CD4-positive, alpha-beta memory T cell (primary cell): Measurements from ENCODE around the gene AMIGO3. TPM values are rescaled to one million over a fixed set of nuclear protein-coding genes. Genes with fewer than 3 reads are reported as not detected.

Experiments
- CTCF ChIA-PET: fragments of 350-600 bp; sonication (Branson Sonifier 250); formaldehyde crosslinking; loops from one replicate; lab custom pipeline; 2021; ENCODE audit warnings: inconsistent platforms; ENCODE audit not compliant: partially characterized antibody; lab: Charles Lee
- POLR2A ChIA-PET: fragments of 350-600 bp; sonication (Branson Sonifier 250); formaldehyde crosslinking; loops from one replicate; lab custom pipeline; 2021; ENCODE audit not compliant: partially characterized antibody; lab: Charles Lee
- DNase-seq, 5 donors: peaks; one replicate each; pipeline versions ENCODE4 v3.0.0 to v3.0.0-alpha.2; 2020 to 2022; ENCODE audit warnings: mixed read lengths in 1 of 5
- H3K27ac ChIP-seq: one replicate; pipeline ENCODE4 v1.7.0; 2013; ENCODE audit warnings: low read depth, low read length
- H3K27me3 ChIP-seq: 2 replicates; pipeline ENCODE4 v1.7.0; 2013; ENCODE audit warnings: mild to moderate bottlenecking, low read length, moderate library complexity; ENCODE audit not compliant: insufficient read depth
- H3K36me3 ChIP-seq: 2 replicates; pipeline ENCODE4 v1.7.0; 2013; ENCODE audit warnings: mild to moderate bottlenecking, low read length, moderate library complexity; ENCODE audit not compliant: insufficient read depth
- H3K4me1 ChIP-seq: 2 replicates; pipeline ENCODE4 v1.7.0; 2013; ENCODE audit warnings: mild to moderate bottlenecking, low read length, moderate library complexity; ENCODE audit not compliant: insufficient read depth
- H3K4me3 ChIP-seq, 2 donors: one replicate each; pipeline ENCODE4 v1.7.0; 2013; ENCODE audit warnings: low read length in 2 of 2, mild to moderate bottlenecking in 1 of 2
- H3K9me3 ChIP-seq, 2 donors: one replicate each; pipeline ENCODE4 v1.7.0; 2013; ENCODE audit warnings: low read length in 2 of 2, control low read depth in 1 of 2; ENCODE audit not compliant: control insufficient read depth in 1 of 2
- H3K27ac Mint-ChIP-seq, 7 donors: one replicate each; pipeline ENCODE4 v1.8.0; 2020 to 2021; ENCODE audit warnings: mixed read lengths in 7 of 7, mild to moderate bottlenecking in 6 of 7, inconsistent platforms in 3 of 7, moderate library complexity in 3 of 7
- H3K27me3 Mint-ChIP-seq, 2 donors: one replicate each; pipeline ENCODE4 v1.8.0; 2020 to 2021; ENCODE audit warnings: mixed read lengths in 2 of 2
- H3K36me3 Mint-ChIP-seq, 2 donors: one replicate each; pipeline ENCODE4 v1.8.0; 2020 to 2021; ENCODE audit warnings: mixed read lengths in 2 of 2, inconsistent platforms in 1 of 2, mild to moderate bottlenecking in 1 of 2
- H3K4me1 Mint-ChIP-seq, 4 donors: one replicate each; pipeline ENCODE4 v1.8.0; 2020 to 2021; ENCODE audit warnings: mixed read lengths in 4 of 4, mild to moderate bottlenecking in 1 of 4
- H3K4me3 Mint-ChIP-seq, 8 donors: one replicate each; pipeline ENCODE4 v1.8.0; 2020 to 2021; ENCODE audit warnings: mixed read lengths in 8 of 8, mild to moderate bottlenecking in 7 of 8, moderate library complexity in 6 of 8, inconsistent platforms in 3 of 8
- H3K9me3 Mint-ChIP-seq, 8 donors: one replicate each; pipeline ENCODE4 v1.8.0; 2020 to 2021; ENCODE audit warnings: mixed read lengths in 8 of 8, mild to moderate bottlenecking in 5 of 8, inconsistent platforms in 3 of 8, moderate library complexity in 1 of 8
- intact Hi-C: fragments of 100-400 bp; cut with micrococcal nuclease; formaldehyde crosslinking; loops from one replicate; pipeline ENCODE4 v1.15.1; 2023
- polyA plus RNA-seq, 2 donors: library from polyadenylated mRNA; unstranded; fragments of 300-500 nt; fragmentation: Illumina TruSeq; gene quantifications; one replicate each; pipeline ENCODE4 v1.2.3, GENCODE V29; 2021
- total RNA-seq, 2 experiments: library from RNA; stranded (reverse); gene quantifications; one replicate each; pipeline ENCODE4 v1.2.3, GENCODE V29; 2021

Gene AMIGO3
- total and polyA plus RNA-seq, 4 experiments from 2014 or later, result not detected

- Mint-ChIP-seq H3K4me1 (peaks cover 17 to 40% (median 30%) of the 10 kb centered on the region in 4 donors), H3K36me3 (peaks cover 10 to 20% of the 10 kb centered on the region in 2 donors), H3K4me3 (peak overlapping the region; percentile 50 to 83 (median 72)), H3K27ac (peak overlapping the region; percentile 40 to 91 (median 80)), H3K27me3 (no peaks in the 10 kb centered on the region), H3K9me3 (no peaks in the 10 kb centered on the region)
- intact Hi-C loops, result loop anchor here (1.0 to 10.0 kb wide), 5 partner anchors 68 to 329 kb away; partner anchors contain the start of genes RBM6, RHOA, TCTA and USP4
- ChIA-PET CTCF (interaction anchor here (0.6 to 5.3 kb wide), 21 partner anchors 11 to 507 kb away, joined by 3 to 319 read pairs (median 4); partner anchors contain the start of genes MON1A and UBA7), POLR2A (interaction anchor here (0.8 to 4.0 kb wide), 6 partner anchors 117 to 268 kb away, joined by 3 to 85 read pairs (median 4); partner anchors contain the start of genes BSN, DAG1 and RBM6)
- H3K27ac ChIP-seq, result no peak overlapping the region
- peak; percentile 66 to 69 (median 69) for DNase-seq
- no peaks in the 10 kb centered on the region for H3K9me3 ChIP-seq
- H3K27me3 ChIP-seq, result no peaks in the 10 kb centered on the region
- H3K4me1 ChIP-seq, result peaks cover 30% of the 10 kb centered on the region
- no peak overlapping the region for H3K4me3 ChIP-seq
- peaks cover 9% of the 10 kb centered on the region for H3K36me3 ChIP-seq
These were observed 47.9 kb downstream of the AMIGO3 start for GRCh38 chr3:49671291-49672288.

- H3K27me3 Mint-ChIP-seq, result no peaks in the 10 kb centered on the region
- DNase-seq, result no peak
- Histone ChIP-seq H3K4me1 (peaks cover 23% of the 10 kb centered on the region), H3K27me3 (no peaks in the 10 kb centered on the region), H3K9me3 (no peaks in the 10 kb centered on the region), H3K4me3 (no peak overlapping the region), H3K36me3 (peaks cover 2% of the 10 kb centered on the region), H3K27ac (no peak overlapping the region)
- no peak overlapping the region for H3K4me3 Mint-ChIP-seq
- H3K9me3 Mint-ChIP-seq, result peaks cover 0 to 2% (median 0%) of the 10 kb centered on the region in 8 donors
- ChIA-PET POLR2A (interaction anchor here (1.2 to 4.0 kb wide), 3 partner anchors 123 to 269 kb away, joined by 3 to 85 read pairs (median 3); partner anchors contain the start of gene RBM6), CTCF (interaction anchor here (1.0 to 5.3 kb wide), 14 partner anchors 11 to 506 kb away, joined by 3 to 319 read pairs (median 4); partner anchors contain the start of genes MON1A and UBA7)
- H3K36me3 Mint-ChIP-seq, result peaks cover 5 to 18% of the 10 kb centered on the region in 2 donors
- H3K4me1 Mint-ChIP-seq, result peaks cover 16 to 35% (median 27%) of the 10 kb centered on the region in 4 donors
- intact Hi-C loops, result loop anchor here (1.0 to 10.0 kb wide), 5 partner anchors 68 to 329 kb away; partner anchors contain the start of genes RBM6, RHOA, TCTA and USP4
- peak overlapping the region in 1 of 7 donors; percentile 83 for H3K27ac Mint-ChIP-seq
These were observed 48.6 kb downstream of the AMIGO3 start for GRCh38 chr3:49670940-49671290.

- ChIA-PET POLR2A (interaction anchor here (1.6 kb wide), 1 partner anchor 130 kb away, joined by 9 read pairs; no protein-coding TSS in a partner anchor), CTCF (interaction anchor here (1.1 to 5.3 kb wide), 4 partner anchors 103 to 156 kb away, joined by 3 to 319 read pairs (median 4); no protein-coding TSS in a partner anchor)
- intact Hi-C loops, result no loop called here
- Mint-ChIP-seq H3K4me1 (peaks cover 10 to 19% (median 15%) of the 10 kb centered on the region in 4 donors), H3K9me3 (peaks cover 0 to 2% (median 0%) of the 10 kb centered on the region in 8 donors), H3K4me3 (no peak overlapping the region), H3K27ac (no peak overlapping the region), H3K36me3 (peaks cover 0 to 6% of the 10 kb centered on the region in 2 donors), H3K27me3 (no peaks in the 10 kb centered on the region)
- Histone ChIP-seq H3K4me3 (no peak overlapping the region), H3K9me3 (no peaks in the 10 kb centered on the region), H3K27me3 (no peaks in the 10 kb centered on the region), H3K27ac (no peak overlapping the region), H3K4me1 (peaks cover 10% of the 10 kb centered on the region), H3K36me3 (no peaks in the 10 kb centered on the region)
- DNase-seq, result no peak
These were observed 50.1 kb downstream of the AMIGO3 start for GRCh38 chr3:49669352-49669751.

GRCh38 chr3:49668861-49669260 lies 50.6 kb downstream of the AMIGO3 start:
- Mint-ChIP-seq H3K9me3 (peaks cover 0 to 2% (median 0%) of the 10 kb centered on the region in 8 donors), H3K4me1 (peaks cover 10 to 18% (median 14%) of the 10 kb centered on the region in 4 donors), H3K27me3 (no peaks in the 10 kb centered on the region), H3K4me3 (no peak overlapping the region), H3K36me3 (peaks cover 0 to 4% of the 10 kb centered on the region in 2 donors), H3K27ac (no peak overlapping the region)
- POLR2A ChIA-PET, result interaction anchor here (1.6 kb wide), 1 partner anchor 129 kb away, joined by 9 read pairs; no protein-coding TSS in a partner anchor
- H3K9me3 ChIP-seq, result no peaks in the 10 kb centered on the region
- CTCF ChIA-PET, result interaction anchor here (1.1 to 5.3 kb wide), 4 partner anchors 102 to 156 kb away, joined by 3 to 319 read pairs (median 4); no protein-coding TSS in a partner anchor
- no peak for DNase-seq
- H3K36me3 ChIP-seq, result no peaks in the 10 kb centered on the region
- H3K27ac ChIP-seq, result no peak overlapping the region
- no peak overlapping the region for H3K4me3 ChIP-seq
- peaks cover 10% of the 10 kb centered on the region for H3K4me1 ChIP-seq
- intact Hi-C loops, result no loop called here
- no peaks in the 10 kb centered on the region for H3K27me3 ChIP-seq

- DNase-seq, result no peak
- intact Hi-C loops, result no loop called here
- H3K4me3 Mint-ChIP-seq, result no peak overlapping the region
- peaks cover 9% of the 10 kb centered on the region for H3K4me1 ChIP-seq
- peaks cover 0 to 2% (median 0%) of the 10 kb centered on the region in 8 donors for H3K9me3 Mint-ChIP-seq
- no peak overlapping the region for H3K27ac ChIP-seq
- H3K9me3 ChIP-seq, result no peaks in the 10 kb centered on the region
- no peak overlapping the region for H3K4me3 ChIP-seq
- H3K36me3 ChIP-seq, result no peaks in the 10 kb centered on the region
- CTCF ChIA-PET, result interaction anchor here (1.1 to 5.5 kb wide), 3 partner anchors 102 to 129 kb away, joined by 4 to 319 read pairs (median 44); no protein-coding TSS in a partner anchor
- no peaks in the 10 kb centered on the region for H3K27me3 Mint-ChIP-seq
- H3K36me3 Mint-ChIP-seq, result no peaks in the 10 kb centered on the region
- no peak overlapping the region for H3K27ac Mint-ChIP-seq
- no peaks in the 10 kb centered on the region for H3K27me3 ChIP-seq
- POLR2A ChIA-PET, result interaction anchor here (1.6 kb wide), 1 partner anchor 129 kb away, joined by 9 read pairs; no protein-coding TSS in a partner anchor
- peaks cover 7 to 13% (median 9%) of the 10 kb centered on the region in 4 donors for H3K4me1 Mint-ChIP-seq
These were observed 51.1 kb downstream of the AMIGO3 start for GRCh38 chr3:49668414-49668797.

- H3K27me3 ChIP-seq, result no peaks in the 10 kb centered on the region
- DNase-seq, result no peak
- CTCF ChIA-PET, result interaction anchor here (5.5 kb wide), 1 partner anchor 128 kb away, joined by 44 read pairs; no protein-coding TSS in a partner anchor
These were observed 51.6 kb downstream of the AMIGO3 start for GRCh38 chr3:49667701-49668413.

More at GRCh38 chr3:49667701-49668413, 51.6 kb downstream of the AMIGO3 start:
- Mint-ChIP-seq H3K4me1 (peaks cover 4 to 9% (median 6%) of the 10 kb centered on the region in 4 donors), H3K36me3 (no peaks in the 10 kb centered on the region), H3K4me3 (no peak overlapping the region), H3K27ac (no peak overlapping the region), H3K27me3 (no peaks in the 10 kb centered on the region), H3K9me3 (peaks cover 0 to 2% (median 0%) of the 10 kb centered on the region in 8 donors)
- no peak overlapping the region for H3K27ac ChIP-seq
- no peaks in the 10 kb centered on the region for H3K36me3 ChIP-seq
- no peaks in the 10 kb centered on the region for H3K9me3 ChIP-seq
- peaks cover 5% of the 10 kb centered on the region for H3K4me1 ChIP-seq
- H3K4me3 ChIP-seq, result no peak overlapping the region
- POLR2A ChIA-PET, result no interaction called here
- intact Hi-C loops, result no loop called here
